Parathyroid adenoma (tissue), 2 donors: Measurements from ENCODE around the gene NPHP3.

ENCODE experiments used
- H2AFZ ChIP-seq: fragments of 300-600 bp; sonication (generic); one replicate; pipeline ENCODE4 v1.7.0; 2017; ENCODE audit warnings: antibody characterized with exemption, mild to moderate bottlenecking
- H3K27ac ChIP-seq: fragments of 300-600 bp; sonication (generic); one replicate; pipeline ENCODE4 v1.7.0; 2017
- H3K27me3 ChIP-seq: fragments of 300-600 bp; sonication (generic); one replicate; pipeline ENCODE4 v1.7.0; 2017; ENCODE audit warnings: low read length; ENCODE audit not compliant: control insufficient read depth, insufficient read depth
- H3K36me3 ChIP-seq: fragments of 300-600 bp; sonication (generic); one replicate; pipeline ENCODE4 v1.7.0; 2017; ENCODE audit warnings: low read length; ENCODE audit not compliant: control insufficient read depth, insufficient read depth
- H3K4me1 ChIP-seq: fragments of 300-600 bp; sonication (generic); one replicate; pipeline ENCODE4 v1.7.0; 2017; ENCODE audit warnings: control low read depth
- H3K4me2 ChIP-seq: fragments of 300-600 bp; sonication (generic); one replicate; pipeline ENCODE4 v1.7.0; 2017; ENCODE audit warnings: low read length
- H3K4me3 ChIP-seq: fragments of 300-600 bp; sonication (generic); one replicate; pipeline ENCODE4 v1.7.0; 2017; ENCODE audit warnings: low read depth, low read length
- H3K79me2 ChIP-seq: fragments of 300-600 bp; sonication (generic); one replicate; pipeline ENCODE4 v1.7.0; 2017; ENCODE audit warnings: control low read depth
- H3K9ac ChIP-seq: fragments of 300-600 bp; sonication (generic); one replicate; pipeline ENCODE4 v1.7.0; 2017; ENCODE audit warnings: mild to moderate bottlenecking
- H3K9me3 ChIP-seq: fragments of 300-600 bp; sonication (generic); one replicate; pipeline ENCODE4 v1.7.0; 2017; ENCODE audit warnings: low read length; ENCODE audit not compliant: control insufficient read depth
- TF ChIP-seq, protein P1 (sequence below): fragments of 300-600 bp; sonication (generic); IDR thresholded peaks from one replicate; pipeline ENCODE4 v1.7.0; 2017; ENCODE audit warnings: antibody characterized with exemption, mild to moderate bottlenecking
- donor health status: primary hyperparathyroidism.

NPHP3 gene

DNA sequence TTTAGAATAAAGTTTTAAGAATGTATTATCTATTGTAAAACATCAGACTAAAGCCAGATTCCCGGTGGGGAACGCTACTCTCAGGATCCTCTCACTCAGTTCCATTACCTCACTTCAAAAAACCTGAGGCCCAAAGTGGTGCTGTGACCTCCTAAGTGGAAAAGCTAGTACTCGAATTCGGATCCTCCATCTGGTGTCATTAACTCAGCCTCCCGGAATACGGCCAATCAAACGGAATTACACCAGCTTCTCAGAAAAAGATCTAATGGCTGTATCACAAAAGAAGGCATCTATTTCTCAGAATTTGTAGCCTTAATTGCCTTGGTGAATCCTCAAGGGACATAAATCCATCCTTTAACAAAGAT lies 63.2 kb downstream of the NPHP3 start:
- H2AFZ ChIP-seq = peak overlapping the region; percentile 96
- H3K9ac ChIP-seq = no peak overlapping the region
- TF ChIP-seq, protein P1, sequence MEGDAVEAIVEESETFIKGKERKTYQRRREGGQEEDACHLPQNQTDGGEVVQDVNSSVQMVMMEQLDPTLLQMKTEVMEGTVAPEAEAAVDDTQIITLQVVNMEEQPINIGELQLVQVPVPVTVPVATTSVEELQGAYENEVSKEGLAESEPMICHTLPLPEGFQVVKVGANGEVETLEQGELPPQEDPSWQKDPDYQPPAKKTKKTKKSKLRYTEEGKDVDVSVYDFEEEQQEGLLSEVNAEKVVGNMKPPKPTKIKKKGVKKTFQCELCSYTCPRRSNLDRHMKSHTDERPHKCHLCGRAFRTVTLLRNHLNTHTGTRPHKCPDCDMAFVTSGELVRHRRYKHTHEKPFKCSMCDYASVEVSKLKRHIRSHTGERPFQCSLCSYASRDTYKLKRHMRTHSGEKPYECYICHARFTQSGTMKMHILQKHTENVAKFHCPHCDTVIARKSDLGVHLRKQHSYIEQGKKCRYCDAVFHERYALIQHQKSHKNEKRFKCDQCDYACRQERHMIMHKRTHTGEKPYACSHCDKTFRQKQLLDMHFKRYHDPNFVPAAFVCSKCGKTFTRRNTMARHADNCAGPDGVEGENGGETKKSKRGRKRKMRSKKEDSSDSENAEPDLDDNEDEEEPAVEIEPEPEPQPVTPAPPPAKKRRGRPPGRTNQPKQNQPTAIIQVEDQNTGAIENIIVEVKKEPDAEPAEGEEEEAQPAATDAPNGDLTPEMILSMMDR = no peak
- H3K79me2 ChIP-seq = peaks cover 33% of the 10 kb centered on the region
- peaks cover 15% of the 10 kb centered on the region for H3K4me1 ChIP-seq
- no peaks in the 10 kb centered on the region for H3K36me3 ChIP-seq
- no peaks in the 10 kb centered on the region for H3K27me3 ChIP-seq
- peak overlapping the region; percentile 85 for H3K4me3 ChIP-seq
- peak overlapping the region; percentile 86 for H3K27ac ChIP-seq
- H3K4me2 ChIP-seq = peak overlapping the region; percentile 75
- H3K9me3 ChIP-seq = no peaks in the 10 kb centered on the region

GRCh38 chr3:132657869-132658747 lies 64.1 kb downstream of the NPHP3 start:
- H3K4me3 ChIP-seq = peak overlapping the region; percentile 85
- no peak overlapping the region for H3K27ac ChIP-seq
- peaks cover 15% of the 10 kb centered on the region for H3K4me1 ChIP-seq
- H3K36me3 ChIP-seq = no peaks in the 10 kb centered on the region
- H3K27me3 ChIP-seq = no peaks in the 10 kb centered on the region
- H3K79me2 ChIP-seq = peaks cover 36% of the 10 kb centered on the region
- H2AFZ ChIP-seq = peak overlapping the region; percentile 96
- TF ChIP-seq, protein P1 = no peak
- peak overlapping the region; percentile 75 for H3K4me2 ChIP-seq
- H3K9me3 ChIP-seq = no peaks in the 10 kb centered on the region
- H3K9ac ChIP-seq = no peak overlapping the region

GRCh38 chr3:132655471-132655870 lies 66.7 kb downstream of the NPHP3 start:
- Histone ChIP-seq H3K36me3 (no peaks in the 10 kb centered on the region), H2AFZ (no peak overlapping the region)
- TF ChIP-seq, protein P1 = no peak

DNA sequence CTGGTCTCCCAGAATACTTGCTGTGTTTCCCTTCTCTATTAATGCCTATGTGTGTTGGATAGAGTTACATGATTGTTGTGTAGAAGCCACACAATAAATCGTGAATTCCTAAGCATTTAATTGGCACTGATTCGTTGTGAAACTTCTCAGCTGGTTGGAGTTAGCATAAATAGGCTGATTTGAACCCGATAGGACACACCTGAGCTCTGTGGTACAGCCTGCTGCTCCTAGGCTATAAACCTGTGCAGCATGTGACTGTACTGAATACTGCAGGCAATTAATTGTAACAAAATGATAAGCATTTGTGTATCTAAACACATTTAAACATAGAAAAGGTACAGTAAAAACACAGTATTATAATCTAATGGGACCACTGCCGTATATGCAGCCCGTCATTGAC lies 67.5 kb downstream of the NPHP3 start:
- TF ChIP-seq, protein P1 = no peak
- no peak overlapping the region for H2AFZ ChIP-seq
- H3K27ac ChIP-seq = no peak overlapping the region

More at GRCh38 chr3:132655471-132655870, 66.7 kb downstream of the NPHP3 start:
- Histone ChIP-seq H3K4me1 (peaks cover 11% of the 10 kb centered on the region), H3K9ac (no peak overlapping the region), H3K79me2 (peaks cover 30% of the 10 kb centered on the region), H3K4me3 (no peak overlapping the region), H3K4me2 (no peak overlapping the region), H3K9me3 (no peaks in the 10 kb centered on the region), H3K27me3 (no peaks in the 10 kb centered on the region), H3K27ac (no peak overlapping the region)

DNA sequence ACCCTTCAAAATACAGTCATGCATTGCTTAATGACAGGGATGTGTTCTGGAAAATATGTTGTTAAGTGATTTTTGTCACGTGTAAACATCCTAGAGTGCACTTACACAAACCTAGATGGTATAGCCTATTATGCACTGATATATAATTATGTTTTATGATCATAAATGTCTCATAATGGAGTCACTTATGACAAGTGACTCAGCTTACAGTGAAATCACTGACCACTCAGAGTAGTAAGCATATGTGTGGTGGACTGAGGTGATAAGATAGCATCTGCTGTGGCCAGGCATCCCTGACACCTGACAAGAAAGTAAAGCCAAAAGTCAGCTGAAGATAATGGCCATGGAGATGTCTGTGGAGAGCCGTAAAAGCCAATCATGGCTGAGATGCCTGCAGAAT lies 68.0 kb downstream of the NPHP3 start:
- Histone ChIP-seq H3K4me1 (peaks cover 11% of the 10 kb centered on the region), H3K27me3 (no peaks in the 10 kb centered on the region), H3K4me3 (no peak overlapping the region), H3K4me2 (no peak overlapping the region), H3K79me2 (peaks cover 26% of the 10 kb centered on the region), H3K27ac (no peak overlapping the region), H3K9me3 (no peaks in the 10 kb centered on the region), H3K9ac (no peak overlapping the region), H3K36me3 (no peaks in the 10 kb centered on the region), H2AFZ (no peak overlapping the region)
- TF ChIP-seq, protein P1 = no peak

More for the DNA sequence above, 67.5 kb downstream of the NPHP3 start:
- Histone ChIP-seq H3K27me3 (no peaks in the 10 kb centered on the region), H3K4me2 (no peak overlapping the region), H3K9ac (no peak overlapping the region), H3K9me3 (no peaks in the 10 kb centered on the region), H3K4me3 (no peak overlapping the region), H3K79me2 (peaks cover 27% of the 10 kb centered on the region), H3K36me3 (no peaks in the 10 kb centered on the region), H3K4me1 (peaks cover 11% of the 10 kb centered on the region)
